ENCODE data around the gene EIF4G3. TPM values are rescaled to one million over a fixed set of nuclear protein-coding genes. Genes with fewer than 3 reads are reported as not detected.
"Not testable (repeated sequence)": the region's sequence is repeated elsewhere in the genome, so short reads cannot be mapped to it uniquely, and the experiment has no call there.

Gene EIF4G3
- total RNA-seq, 1 donor from 2014 or later: 33.9 TPM

- H3K4me1 ChIP-seq: peaks cover 26% of the 10 kb centered on the region
- TF ChIP-seq CTCF (IDR thresholded peaks at IDR 0.05; ENCODE audit: borderline replicate concordance): no peak
- DNase-seq: no peak
- H3K36me3 ChIP-seq: no peaks in the 10 kb centered on the region
- no peak overlapping the region for H3K27ac ChIP-seq (replicated peaks)
- no peak overlapping the region for H3K4me3 ChIP-seq
- intact Hi-C loops (cut with micrococcal nuclease): loop anchor here (10.0 kb wide), 2 partner anchors 207 to 497 kb away; no protein-coding TSS in a partner anchor
- H3K27me3 ChIP-seq (ENCODE audit: low read depth): no peaks in the 10 kb centered on the region
- H3K9me3 ChIP-seq (replicated peaks): no peaks in the 10 kb centered on the region
Observed at GRCh38 chr1:21192284-21192683, 15.6 kb upstream of the EIF4G3 start.

- peak overlapping the region; percentile 23 for H3K27ac ChIP-seq (replicated peaks)
- H3K9me3 ChIP-seq (replicated peaks); DNase-seq; H3K4me3 ChIP-seq; H3K36me3 ChIP-seq; H3K27me3 ChIP-seq (ENCODE audit: low read depth): not testable (repeated sequence)
- peaks cover 26% of the 10 kb centered on the region for H3K4me1 ChIP-seq
- intact Hi-C loops (cut with micrococcal nuclease): loop anchor here (10.0 kb wide), 2 partner anchors 206 to 496 kb away; no protein-coding TSS in a partner anchor
Observed at GRCh38 chr1:21190771-21191170, 14.1 kb upstream of the EIF4G3 start.

- no peaks in the 10 kb centered on the region for H3K9me3 ChIP-seq (replicated peaks)
- TF ChIP-seq CTCF (IDR thresholded peaks at IDR 0.05; ENCODE audit: borderline replicate concordance): no peak
- no peak overlapping the region for H3K4me3 ChIP-seq
- no peak for DNase-seq
- intact Hi-C loops (cut with micrococcal nuclease): loop anchor here (10.0 kb wide), 2 partner anchors 205 to 495 kb away; no protein-coding TSS in a partner anchor
- H3K27ac ChIP-seq (replicated peaks): peak overlapping the region; percentile 23
- peaks cover 23% of the 10 kb centered on the region for H3K4me1 ChIP-seq
- H3K27me3 ChIP-seq (ENCODE audit: low read depth): no peaks in the 10 kb centered on the region
- H3K36me3 ChIP-seq: no peaks in the 10 kb centered on the region
Observed at GRCh38 chr1:21189906-21190500, 13.3 kb upstream of the EIF4G3 start.

- Histone ChIP-seq H3K4me3 (no peak overlapping the region), H3K36me3 (no peaks in the 10 kb centered on the region), H3K27ac (replicated peaks) (no peak overlapping the region), H3K9me3 (replicated peaks) (no peaks in the 10 kb centered on the region), H3K4me1 (peaks cover 20% of the 10 kb centered on the region), H3K27me3 (ENCODE audit: low read depth) (no peaks in the 10 kb centered on the region)
- DNase-seq: no peak
- no peak for TF ChIP-seq CTCF (IDR thresholded peaks at IDR 0.05; ENCODE audit: borderline replicate concordance)
- intact Hi-C loops (cut with micrococcal nuclease): no loop called here
Observed at GRCh38 chr1:21189421-21189820, 12.7 kb upstream of the EIF4G3 start.

GRCh38 chr1:21188235-21188634, 11.5 kb upstream of the EIF4G3 start:
- no peak for TF ChIP-seq CTCF (IDR thresholded peaks at IDR 0.05; ENCODE audit: borderline replicate concordance)
- H3K27me3 ChIP-seq (ENCODE audit: low read depth): no peaks in the 10 kb centered on the region
- no peaks in the 10 kb centered on the region for H3K9me3 ChIP-seq (replicated peaks)
- no peak overlapping the region for H3K27ac ChIP-seq (replicated peaks)
- no peaks in the 10 kb centered on the region for H3K36me3 ChIP-seq
- no peak for DNase-seq
- intact Hi-C loops (cut with micrococcal nuclease): no loop called here
- H3K4me3 ChIP-seq: no peak overlapping the region
- peaks cover 20% of the 10 kb centered on the region for H3K4me1 ChIP-seq

GRCh38 chr1:21185221-21185731, 8.6 kb upstream of the EIF4G3 start:
- Histone ChIP-seq H3K4me1 (peaks cover 4% of the 10 kb centered on the region), H3K36me3 (no peaks in the 10 kb centered on the region), H3K27me3 (ENCODE audit: low read depth) (no peaks in the 10 kb centered on the region), H3K4me3 (no peak overlapping the region), H3K27ac (replicated peaks) (no peak overlapping the region), H3K9me3 (replicated peaks) (no peaks in the 10 kb centered on the region)
- intact Hi-C loops (cut with micrococcal nuclease): no loop called here
- no peak for TF ChIP-seq CTCF (IDR thresholded peaks at IDR 0.05; ENCODE audit: borderline replicate concordance)
- no peak for DNase-seq
